Measurements from ENCODE around the gene ATP6V0A4. TPM values are rescaled to one million over a fixed set of nuclear protein-coding genes. Genes with fewer than 3 reads are reported as not detected.

ATP6V0A4 gene
- 4.1 and 5.1 TPM in 2 replicates for total RNA-seq (2014; rRNA removed; shearing (Covaris generic))

DNA sequence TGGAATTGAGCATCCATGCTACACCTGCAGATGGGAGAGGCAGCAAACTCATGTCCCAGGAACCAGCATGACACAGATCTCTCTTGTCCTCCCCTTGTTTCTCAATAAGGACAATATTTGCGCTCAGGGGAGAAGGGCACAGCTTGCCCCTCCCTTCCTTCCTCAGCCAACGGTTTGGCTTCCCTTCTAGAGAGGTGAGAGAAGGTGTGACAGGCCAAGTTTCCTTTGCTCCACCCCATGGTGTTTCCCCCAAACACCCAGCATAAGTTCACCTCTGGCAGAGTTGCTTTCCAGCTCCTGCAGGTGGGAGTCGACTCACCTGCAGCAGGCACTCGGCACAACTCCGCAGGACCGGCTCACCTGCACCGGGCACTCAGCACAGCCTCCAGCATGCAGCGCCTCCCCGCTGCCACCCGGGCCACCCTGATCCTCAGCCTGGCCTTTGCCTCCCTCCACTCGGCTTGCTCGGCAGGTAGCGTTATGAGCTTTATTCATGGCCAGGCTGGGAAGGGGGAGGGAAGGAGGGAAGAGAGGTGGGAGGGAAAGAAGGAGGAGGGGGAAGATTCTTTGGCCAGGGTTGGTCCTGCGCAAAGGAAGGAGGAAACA lies at the start of gene ATP6V0A4, which contains the start of gene TMEM213:
Gene ATP6V0A4, minus strand, starts transcription at position 482 of the 606 bp plus-strand sequence. CDS start 26,949 bp downstream, outside the sequence.
Gene TMEM213, plus strand, starts transcription at position 280 of the 606 bp plus-strand sequence. Its CDS starts 111 bp downstream, at position 391.

DNA sequence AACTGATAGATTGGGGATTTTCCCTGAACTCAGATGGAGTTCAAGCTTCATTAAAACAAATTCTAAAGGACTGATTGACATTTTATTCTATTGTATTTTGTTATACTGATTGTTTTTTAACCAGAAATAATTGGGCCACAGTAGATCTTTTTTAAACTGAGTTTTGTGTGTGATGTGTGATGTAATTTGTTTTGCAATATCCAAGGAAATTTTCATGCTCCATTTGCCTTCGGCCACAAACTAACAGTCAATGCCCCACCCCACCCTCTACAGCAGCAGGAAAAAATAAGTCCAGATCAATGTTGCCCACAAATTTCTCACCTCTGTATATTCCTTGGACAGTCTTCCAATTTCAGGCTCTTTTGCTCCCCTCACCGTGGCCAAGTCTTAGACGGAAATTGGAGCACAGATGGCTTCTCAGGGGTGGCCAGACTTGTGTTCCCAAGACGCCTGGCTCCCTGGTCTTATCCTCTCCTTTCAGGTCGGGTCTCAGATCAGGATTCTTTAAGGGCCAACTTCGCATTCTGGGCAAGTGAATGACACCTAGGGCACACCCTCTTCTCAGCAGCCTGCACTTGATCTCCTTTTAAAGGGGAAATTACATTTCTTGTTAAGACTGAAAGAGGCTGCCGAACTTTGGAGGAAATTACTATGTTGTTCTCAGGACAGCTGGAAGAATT lies 97.0 kb downstream of the ATP6V0A4 start, which contains the start of gene SVOPL:
Gene SVOPL, minus strand, starts transcription at position 506 of the 680 bp plus-strand sequence. CDS start 22,317 bp downstream, outside the sequence.

Other genes with a start within 250 kb of the ATP6V0A4 start
- not detected in 2 replicates for gene SVOPL, start 96.8 kb downstream of the ATP6V0A4 start, total RNA-seq (2014; rRNA removed; shearing (Covaris generic))
- not detected in 2 replicates for gene TMEM213, start 202 bp downstream of the ATP6V0A4 start, total RNA-seq (2014; rRNA removed; shearing (Covaris generic))
- 3.6 and 5.0 TPM in 2 replicates for gene KIAA1549, start 183.2 kb upstream of the ATP6V0A4 start, total RNA-seq (2014; rRNA removed; shearing (Covaris generic))
- 1.5 and 2.3 TPM in 2 replicates for gene ZC3HAV1L, start 237.8 kb upstream of the ATP6V0A4 start, total RNA-seq (2014; rRNA removed; shearing (Covaris generic))

All from A375 (cell line).